HCT116 (cell line): Measurements from ENCODE around the gene KLHL33. TPM values are rescaled to one million over a fixed set of nuclear protein-coding genes. Genes with fewer than 3 reads are reported as not detected.

Experiments used
- ATAC-seq: fragments of 200-7000 bp; cut with Tn5 transposase; 2 replicates; pipeline ENCODE4 v1.9.1; 2020; ENCODE audit warnings: mild to moderate bottlenecking, moderate library complexity
- BruUV-seq: library from RNA; stranded (reverse); fragments of 400-500 nt; replicated peaks from 2 replicates; lab custom pipeline; 2021; lab: Mats Ljungman, UMichigan
- CTCF ChIA-PET: fragments of 300-600 bp; sonication (Branson Sonifier 250); formaldehyde crosslinking; loops from one replicate; lab custom pipeline; 2021; ENCODE audit warnings: antibody characterized with exemption; lab: Charles Lee
- POLR2A ChIA-PET: fragments of 300-600, 350-600 bp; sonication (Branson Sonifier 250); formaldehyde crosslinking; loops from one replicate; lab custom pipeline; 2021; ENCODE audit warnings: antibody characterized with exemption; lab: Charles Lee
- RAD21 ChIA-PET, 2 experiments: fragments of 300-600 bp; sonication (Branson Sonifier 250); formaldehyde crosslinking; loops; one replicate each; lab custom pipeline; 2023; ENCODE audit warnings: low total read pairs in 2 of 2; ENCODE audit not compliant: uncharacterized antibody in 2 of 2, unreplicated experiment in 2 of 2, low non-redundant PET in 1 of 2; lab: Charles Lee
- DNase-seq: peaks from one replicate; pipeline ENCODE4 v3.0.0-alpha.2; 2010; ENCODE audit warnings: low read depth, low spot score
- H2AFZ ChIP-seq: fragments of 200-600 bp; shearing (Covaris generic), sonication (generic); 2 replicates; pipeline ENCODE4 v1.6.1; 2017; ENCODE audit warnings: low read depth, mixed run types, mixed read lengths, antibody characterized with exemption, low read length; ENCODE audit not compliant: poor library complexity, severe bottlenecking
- H3K27ac ChIP-seq: 2 replicates; pipeline ENCODE4 v1.5.1; 2012; ENCODE audit warnings: low read depth, low read length
- H3K27me3 ChIP-seq: fragments of 200-600 bp; sonication (generic); 2 replicates; pipeline ENCODE4 v1.6.1; 2016; ENCODE audit warnings: mixed run types, low read length, mixed read lengths; ENCODE audit not compliant: insufficient read depth
- H3K36me3 ChIP-seq, 2 experiments: fragments of 200-500 bp in 1 of 2; fragments of 200-600 bp in 1 of 2; sonication (Bioruptor generic) in 1 of 2; sonication (generic) in 1 of 2; 2 replicates each; pipeline versions ENCODE4 v1.5.1 to v1.6.1; 2014 to 2016; ENCODE audit warnings: low read length in 2 of 2, inconsistent platforms in 1 of 2, mixed read lengths in 1 of 2, mixed run types in 1 of 2; ENCODE audit not compliant: insufficient read depth in 2 of 2, control insufficient read depth in 1 of 2
- H3K4me1 ChIP-seq, 2 experiments: fragments of 200-600 bp in 1 of 2; sonication (generic) in 1 of 2; 2 replicates each; pipeline versions ENCODE4 v1.5.1 to v1.6.1; 2012 to 2017; ENCODE audit warnings: low read length in 2 of 2, inconsistent platforms in 1 of 2, mild to moderate bottlenecking in 1 of 2, mixed read lengths in 1 of 2, mixed run types in 1 of 2, moderate library complexity in 1 of 2; ENCODE audit not compliant: insufficient read depth in 2 of 2, control insufficient read depth in 1 of 2
- H3K4me2 ChIP-seq: fragments of 200-600 bp; sonication (generic); 2 replicates; pipeline ENCODE4 v1.6.1; 2017; ENCODE audit warnings: mixed run types, low read length, mixed read lengths
- H3K4me3 ChIP-seq, 2 experiments: fragments of 200-600 bp in 1 of 2; sonication (generic) in 1 of 2; replicated peaks in 1 of 2; 2 replicates each; pipeline ENCODE4 v1.5.1; 2011 to 2016; ENCODE audit warnings: low read length in 2 of 2, control low read depth in 1 of 2, low read depth in 1 of 2, mild to moderate bottlenecking in 1 of 2, mixed read lengths in 1 of 2, mixed run types in 1 of 2
- H3K79me2 ChIP-seq: fragments of 200-600 bp; sonication (generic); 2 replicates; pipeline ENCODE4 v1.6.1; 2017; ENCODE audit warnings: mild to moderate bottlenecking, mixed run types, low read length, moderate library complexity, mixed read lengths; ENCODE audit not compliant: insufficient read depth
- H3K9ac ChIP-seq: fragments of 200-600 bp; sonication (generic); 2 replicates; pipeline ENCODE4 v1.6.1; 2016; ENCODE audit warnings: low read length, mixed read lengths
- H3K9me2 ChIP-seq: fragments of 200-600 bp; sonication (generic), shearing (Covaris generic); 2 replicates; pipeline ENCODE4 v1.6.1; 2017; ENCODE audit warnings: mixed run types, mild to moderate bottlenecking, moderate library complexity; ENCODE audit not compliant: insufficient read depth
- H3K9me3 ChIP-seq, 2 experiments: fragments of 200-500 bp in 1 of 2; fragments of 200-600 bp in 1 of 2; sonication (Bioruptor generic) in 1 of 2; sonication (generic) in 1 of 2; 2 replicates each; pipeline ENCODE4 v1.6.1; 2014 to 2017; ENCODE audit warnings: low read length in 2 of 2, mixed read lengths in 2 of 2, inconsistent platforms in 1 of 2, low read depth in 1 of 2, mild to moderate bottlenecking in 1 of 2, mixed run types in 1 of 2, moderate library complexity in 1 of 2; ENCODE audit not compliant: control insufficient read depth in 1 of 2, insufficient read depth in 1 of 2
- H4K20me1 ChIP-seq: fragments of 200-600 bp; sonication (generic), shearing (Covaris generic); 2 replicates; pipeline ENCODE4 v1.6.1; 2017; ENCODE audit warnings: mixed run types, mild to moderate bottlenecking, moderate library complexity; ENCODE audit not compliant: insufficient read depth
- CBX3 ChIP-seq: IDR thresholded peaks from 2 replicates; pipeline ENCODE4 v1.6.1; 2012; ENCODE audit warnings: low read depth
- CEBPB ChIP-seq: IDR thresholded peaks from 2 replicates; pipeline ENCODE4 v1.6.1; 2012; ENCODE audit warnings: low read depth
- EGR1 ChIP-seq: IDR thresholded peaks from 2 replicates; pipeline ENCODE4 v1.6.1; 2012; ENCODE audit warnings: low read depth
- ELF1 ChIP-seq: IDR thresholded peaks from 2 replicates; pipeline ENCODE4 v1.6.1; 2012; ENCODE audit warnings: low read depth, borderline replicate concordance
- EZH2 ChIP-seq: fragments of 200-600 bp; sonication (generic); IDR thresholded peaks from 2 replicates; pipeline ENCODE4 v1.6.1; 2017; ENCODE audit warnings: antibody characterized with exemption, mixed run types
- EZH2phosphoT487 ChIP-seq: fragments of 200-600 bp; IDR thresholded peaks from 2 replicates; pipeline ENCODE4 v1.6.1; 2018; ENCODE audit warnings: antibody characterized with exemption, borderline replicate concordance
- FOSL1 ChIP-seq: IDR thresholded peaks from 2 replicates; pipeline ENCODE4 v1.6.1; 2012; ENCODE audit warnings: low read depth
- JUND ChIP-seq: IDR thresholded peaks from 2 replicates; pipeline ENCODE4 v1.6.1; 2012
- MAX ChIP-seq: IDR thresholded peaks from 2 replicates; pipeline ENCODE4 v1.6.1; 2012
- POLR2A ChIP-seq: IDR thresholded peaks from 2 replicates; pipeline ENCODE4 v1.7.0; 2011; ENCODE audit warnings: borderline replicate concordance; ENCODE audit not compliant: insufficient read depth, insufficient read length; ENCODE audit errors: extremely low read depth
- POLR2AphosphoS5 ChIP-seq: IDR thresholded peaks from 2 replicates; pipeline ENCODE4 v1.6.1; 2011; ENCODE audit warnings: mild to moderate bottlenecking, low read depth, low read length, moderate library complexity
- RAD21 ChIP-seq: IDR thresholded peaks from 2 replicates; pipeline ENCODE4 v1.6.1; 2012; ENCODE audit warnings: low read depth, mild to moderate bottlenecking
- SIN3A ChIP-seq: IDR thresholded peaks from 2 replicates; pipeline ENCODE4 v1.6.1; 2012; ENCODE audit warnings: low read depth
- SP1 ChIP-seq: IDR thresholded peaks from 2 replicates; pipeline ENCODE4 v1.6.1; 2012; ENCODE audit warnings: low read depth
- SRF ChIP-seq: IDR thresholded peaks from 2 replicates; pipeline ENCODE4 v1.6.1; 2012; ENCODE audit warnings: low read depth
- TCF7L2 ChIP-seq: IDR thresholded peaks from 2 replicates; pipeline ENCODE4 v1.7.0; 2011; ENCODE audit warnings: borderline replicate concordance, inconsistent platforms; ENCODE audit not compliant: insufficient read depth, insufficient read length; ENCODE audit errors: extremely low read depth
- YY1 ChIP-seq: IDR thresholded peaks from 2 replicates; pipeline ENCODE4 v1.6.1; 2011; ENCODE audit warnings: low read length, low read depth, moderate library complexity, mild to moderate bottlenecking; ENCODE audit not compliant: insufficient replicate concordance; ENCODE audit errors: extremely low read depth
- ZFX ChIP-seq: fragments of 450-650 bp; IDR thresholded peaks from 2 replicates; pipeline ENCODE4 v1.6.1; 2017
- ZNF274 ChIP-seq: fragments of 200-500 bp; sonication (Bioruptor generic); IDR thresholded peaks from 2 replicates; pipeline ENCODE4 v1.6.1; 2014; ENCODE audit warnings: mild to moderate bottlenecking, low read depth, low read length, inconsistent platforms
- intact Hi-C: fragments of 100-400 bp; cut with micrococcal nuclease; formaldehyde crosslinking; loops from 2 replicates; pipeline ENCODE4 v1.10.0; 2022
- total RNA-seq: library from RNA; stranded (reverse); gene quantifications from one replicate; pipeline ENCODE4 v1.2.1, GENCODE V29; 2021; ENCODE audit not compliant: unreplicated experiment
- TF ChIP-seq, protein P1 (sequence below), 3 experiments: fragments of 200-600 bp in 1 of 3; sonication (generic) in 1 of 3; IDR thresholded peaks in 2 of 3; conservative IDR thresholded peaks in 1 of 3; 2 replicates each; pipeline ENCODE4 v1.5.1; 2012 to 2017; ENCODE audit warnings: low read depth in 2 of 3, low read length in 2 of 3, antibody characterized with exemption in 1 of 3, borderline replicate concordance in 1 of 3, control low read depth in 1 of 3, mild to moderate bottlenecking in 1 of 3, mixed read lengths in 1 of 3, mixed run types in 1 of 3, moderate library complexity in 1 of 3; ENCODE audit not compliant: insufficient read depth in 1 of 3

KLHL33 gene
- total RNA-seq, 1 experiment from 2014 or later: 0.05 TPM

DNA sequence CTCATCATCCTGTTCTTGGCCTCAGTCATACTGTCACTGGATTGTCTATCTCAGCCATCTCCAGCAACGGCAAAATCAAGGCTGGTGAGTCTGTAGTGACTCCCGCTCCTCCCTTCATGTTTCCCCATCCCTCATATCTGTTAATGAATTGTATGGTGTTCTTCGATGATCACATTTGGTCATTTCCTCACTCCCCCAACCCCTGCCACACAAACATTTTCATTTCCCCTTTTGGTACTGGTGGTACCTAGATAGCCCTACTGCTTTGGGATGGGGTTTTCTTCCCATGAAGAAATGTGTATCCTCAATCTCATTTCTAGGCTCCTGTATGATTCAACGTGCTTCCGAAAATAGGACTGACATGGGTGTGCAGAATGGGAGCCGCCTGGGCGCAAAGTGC lies 2.7 kb upstream of the KLHL33 start:
- no peak for ATAC-seq
- no peak overlapping the region for H3K4me2 ChIP-seq
- H3K9ac ChIP-seq: no peak overlapping the region
- no peaks in the 10 kb centered on the region for H3K36me3 ChIP-seq
- H3K9me2 ChIP-seq: no peaks in the 10 kb centered on the region
- H2AFZ ChIP-seq: no peak overlapping the region
- POLR2A ChIA-PET: no interaction called here
- H3K27ac ChIP-seq: no peak overlapping the region
- CTCF ChIA-PET: no interaction called here
- no peak overlapping the region for H3K4me3 ChIP-seq
- TF ChIP-seq SRF (no peak), SP1 (no peak), POLR2AphosphoS5 (no peak), ZFX (no peak), ZNF274 (no peak), EZH2phosphoT487 (no peak), YY1 (no peak), EZH2 (no peak), SIN3A (no peak), CBX3 (no peak), ELF1 (no peak), JUND (no peak), CEBPB (no peak), RAD21 (no peak), MAX (no peak), EGR1 (no peak), FOSL1 (no peak), TCF7L2 (no peak), POLR2A (no peak)
- TF ChIP-seq, protein P1, sequence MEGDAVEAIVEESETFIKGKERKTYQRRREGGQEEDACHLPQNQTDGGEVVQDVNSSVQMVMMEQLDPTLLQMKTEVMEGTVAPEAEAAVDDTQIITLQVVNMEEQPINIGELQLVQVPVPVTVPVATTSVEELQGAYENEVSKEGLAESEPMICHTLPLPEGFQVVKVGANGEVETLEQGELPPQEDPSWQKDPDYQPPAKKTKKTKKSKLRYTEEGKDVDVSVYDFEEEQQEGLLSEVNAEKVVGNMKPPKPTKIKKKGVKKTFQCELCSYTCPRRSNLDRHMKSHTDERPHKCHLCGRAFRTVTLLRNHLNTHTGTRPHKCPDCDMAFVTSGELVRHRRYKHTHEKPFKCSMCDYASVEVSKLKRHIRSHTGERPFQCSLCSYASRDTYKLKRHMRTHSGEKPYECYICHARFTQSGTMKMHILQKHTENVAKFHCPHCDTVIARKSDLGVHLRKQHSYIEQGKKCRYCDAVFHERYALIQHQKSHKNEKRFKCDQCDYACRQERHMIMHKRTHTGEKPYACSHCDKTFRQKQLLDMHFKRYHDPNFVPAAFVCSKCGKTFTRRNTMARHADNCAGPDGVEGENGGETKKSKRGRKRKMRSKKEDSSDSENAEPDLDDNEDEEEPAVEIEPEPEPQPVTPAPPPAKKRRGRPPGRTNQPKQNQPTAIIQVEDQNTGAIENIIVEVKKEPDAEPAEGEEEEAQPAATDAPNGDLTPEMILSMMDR (IDR thresholded peaks at IDR 0.05 in 2 of 3, conservative IDR thresholded peaks at IDR 0.05 in 1 of 3; ENCODE audit: borderline replicate concordance in 1 of 3, insufficient read depth in 1 of 3, low read depth in 2 of 3, low read length in 2 of 3): no peak
- H3K4me1 ChIP-seq: peaks cover 7 to 17% of the 10 kb centered on the region in 2 experiments
- no peak for DNase-seq
- BruUV-seq: no TSS peak
- H3K9me3 ChIP-seq: no peaks in the 10 kb centered on the region
- H3K27me3 ChIP-seq: no peaks in the 10 kb centered on the region
- H4K20me1 ChIP-seq: no peaks in the 10 kb centered on the region
- no peaks in the 10 kb centered on the region for H3K79me2 ChIP-seq
- RAD21 ChIA-PET: no interaction called here
- intact Hi-C loops: no loop called here
